Parathyroid adenoma (tissue), 2 donors: ENCODE results near the gene PKNOX2.

ENCODE experiments used
- H2AFZ ChIP-seq: fragments of 300-600 bp; sonication (generic); one replicate; pipeline ENCODE4 v1.7.0; 2017; ENCODE audit warnings: antibody characterized with exemption, mild to moderate bottlenecking
- H3K27ac ChIP-seq: fragments of 300-600 bp; sonication (generic); one replicate; pipeline ENCODE4 v1.7.0; 2017
- H3K27me3 ChIP-seq: fragments of 300-600 bp; sonication (generic); one replicate; pipeline ENCODE4 v1.7.0; 2017; ENCODE audit warnings: low read length; ENCODE audit not compliant: control insufficient read depth, insufficient read depth
- H3K36me3 ChIP-seq: fragments of 300-600 bp; sonication (generic); one replicate; pipeline ENCODE4 v1.7.0; 2017; ENCODE audit warnings: low read length; ENCODE audit not compliant: control insufficient read depth, insufficient read depth
- H3K4me1 ChIP-seq: fragments of 300-600 bp; sonication (generic); one replicate; pipeline ENCODE4 v1.7.0; 2017; ENCODE audit warnings: control low read depth
- H3K4me2 ChIP-seq: fragments of 300-600 bp; sonication (generic); one replicate; pipeline ENCODE4 v1.7.0; 2017; ENCODE audit warnings: low read length
- H3K4me3 ChIP-seq: fragments of 300-600 bp; sonication (generic); one replicate; pipeline ENCODE4 v1.7.0; 2017; ENCODE audit warnings: low read depth, low read length
- H3K79me2 ChIP-seq: fragments of 300-600 bp; sonication (generic); one replicate; pipeline ENCODE4 v1.7.0; 2017; ENCODE audit warnings: control low read depth
- H3K9ac ChIP-seq: fragments of 300-600 bp; sonication (generic); one replicate; pipeline ENCODE4 v1.7.0; 2017; ENCODE audit warnings: mild to moderate bottlenecking
- H3K9me3 ChIP-seq: fragments of 300-600 bp; sonication (generic); one replicate; pipeline ENCODE4 v1.7.0; 2017; ENCODE audit warnings: low read length; ENCODE audit not compliant: control insufficient read depth
- CTCF ChIP-seq: fragments of 300-600 bp; sonication (generic); IDR thresholded peaks from one replicate; pipeline ENCODE4 v1.7.0; 2017; ENCODE audit warnings: antibody characterized with exemption, mild to moderate bottlenecking
- donor health status: primary hyperparathyroidism.

Gene PKNOX2

GRCh38 chr11:125465255-125465654, 300.7 kb downstream of the PKNOX2 start:
- Histone ChIP-seq H3K79me2 (no peaks in the 10 kb centered on the region), H3K4me2 (no peak overlapping the region), H3K4me3 (no peak overlapping the region), H3K27ac (no peak overlapping the region), H3K9me3 (no peaks in the 10 kb centered on the region), H3K27me3 (no peaks in the 10 kb centered on the region), H3K4me1 (no peaks in the 10 kb centered on the region), H3K36me3 (no peaks in the 10 kb centered on the region), H3K9ac (no peak overlapping the region), H2AFZ (no peak overlapping the region)
- no peak for TF ChIP-seq CTCF

- H3K27ac ChIP-seq, result no peak overlapping the region
- H3K4me3 ChIP-seq, result no peak overlapping the region
- no peak for TF ChIP-seq CTCF
- H3K4me2 ChIP-seq, result no peak overlapping the region
- no peaks in the 10 kb centered on the region for H3K79me2 ChIP-seq
- H2AFZ ChIP-seq, result no peak overlapping the region
- H3K27me3 ChIP-seq, result no peaks in the 10 kb centered on the region
- no peak overlapping the region for H3K9ac ChIP-seq
- no peaks in the 10 kb centered on the region for H3K9me3 ChIP-seq
- H3K4me1 ChIP-seq, result no peaks in the 10 kb centered on the region
- H3K36me3 ChIP-seq, result no peaks in the 10 kb centered on the region
These were observed 301.1 kb downstream of the PKNOX2 start for GRCh38 chr11:125465701-125466100.

GRCh38 chr11:125468025-125468424, 303.5 kb downstream of the PKNOX2 start:
- no peak for TF ChIP-seq CTCF
- no peaks in the 10 kb centered on the region for H3K4me1 ChIP-seq

GRCh38 chr11:125468852-125469251, 304.3 kb downstream of the PKNOX2 start:
- Histone ChIP-seq H3K79me2 (no peaks in the 10 kb centered on the region), H3K4me2 (no peak overlapping the region), H3K9ac (no peak overlapping the region), H3K4me3 (no peak overlapping the region), H3K36me3 (no peaks in the 10 kb centered on the region), H3K9me3 (no peaks in the 10 kb centered on the region), H3K27me3 (no peaks in the 10 kb centered on the region), H2AFZ (no peak overlapping the region), H3K27ac (no peak overlapping the region), H3K4me1 (no peaks in the 10 kb centered on the region)
- no peak for TF ChIP-seq CTCF

More at GRCh38 chr11:125468025-125468424, 303.5 kb downstream of the PKNOX2 start:
- Histone ChIP-seq H3K79me2 (no peaks in the 10 kb centered on the region), H3K27me3 (no peaks in the 10 kb centered on the region), H3K4me3 (no peak overlapping the region), H3K9ac (no peak overlapping the region), H2AFZ (no peak overlapping the region), H3K36me3 (no peaks in the 10 kb centered on the region), H3K9me3 (no peaks in the 10 kb centered on the region), H3K27ac (no peak overlapping the region), H3K4me2 (no peak overlapping the region)

- H3K36me3 ChIP-seq, result no peaks in the 10 kb centered on the region
- no peak overlapping the region for H3K4me3 ChIP-seq
- H3K4me1 ChIP-seq, result no peaks in the 10 kb centered on the region
- H3K27ac ChIP-seq, result no peak overlapping the region
- no peaks in the 10 kb centered on the region for H3K27me3 ChIP-seq
- no peak for TF ChIP-seq CTCF
- H3K4me2 ChIP-seq, result no peak overlapping the region
- no peak overlapping the region for H2AFZ ChIP-seq
- H3K9ac ChIP-seq, result no peak overlapping the region
- no peaks in the 10 kb centered on the region for H3K79me2 ChIP-seq
- H3K9me3 ChIP-seq, result no peaks in the 10 kb centered on the region
These were observed 305.8 kb downstream of the PKNOX2 start for GRCh38 chr11:125470355-125470754.
